ENCODE results near the gene ANKRD16.

Gene ANKRD16

GRCh38 chr10:5889624-5890451 lies at the start of gene ANKRD16, which contains the start of gene FBH1:
Gene ANKRD16 (minus strand): TSS chr10:5889893. CDS start chr10:5889354, 539 bp downstream.
Gene FBH1 (plus strand): TSS chr10:5890243. CDS start chr10:5890346, 103 bp downstream.
- H3K4me3 ChIP-seq (ENCODE audit: low read depth, low read length): peak within 1 kb of the TSS; percentile 87
- no peak for TF ChIP-seq CTCF (IDR thresholded peaks at IDR 0.05; ENCODE audit: low read depth, low read length)

- no peak for TF ChIP-seq CTCF (IDR thresholded peaks at IDR 0.05; ENCODE audit: low read depth, low read length)
- H3K4me3 ChIP-seq (ENCODE audit: low read depth, low read length): no peak overlapping the region
Observed at GRCh38 chr10:5938291-5938690, 48.6 kb upstream of the ANKRD16 start.

GRCh38 chr10:5937016-5937415 lies 47.3 kb upstream of the ANKRD16 start:
- no peak for TF ChIP-seq CTCF (IDR thresholded peaks at IDR 0.05; ENCODE audit: low read depth, low read length)

GRCh38 chr10:5935628-5936027 lies 45.9 kb upstream of the ANKRD16 start:
- TF ChIP-seq CTCF (IDR thresholded peaks at IDR 0.05; ENCODE audit: low read depth, low read length): no peak
- H3K4me3 ChIP-seq (ENCODE audit: low read depth, low read length): no peak overlapping the region

More at GRCh38 chr10:5937016-5937415, 47.3 kb upstream of the ANKRD16 start:
- no peak overlapping the region for H3K4me3 ChIP-seq (ENCODE audit: low read depth, low read length)

GRCh38 chr10:5933909-5934546 lies 44.3 kb upstream of the ANKRD16 start:
- no peak for TF ChIP-seq CTCF (IDR thresholded peaks at IDR 0.05; ENCODE audit: low read depth, low read length)

GRCh38 chr10:5932345-5932744 lies 42.7 kb upstream of the ANKRD16 start:
- H3K4me3 ChIP-seq (ENCODE audit: low read depth, low read length): no peak overlapping the region
- TF ChIP-seq CTCF (IDR thresholded peaks at IDR 0.05; ENCODE audit: low read depth, low read length): no peak

More at GRCh38 chr10:5933909-5934546, 44.3 kb upstream of the ANKRD16 start:
- no peak overlapping the region for H3K4me3 ChIP-seq (ENCODE audit: low read depth, low read length)

- H3K4me3 ChIP-seq (ENCODE audit: low read depth, low read length): no peak overlapping the region
- TF ChIP-seq CTCF (IDR thresholded peaks at IDR 0.05; ENCODE audit: low read depth, low read length): no peak
Observed at GRCh38 chr10:5930272-5930671, 40.6 kb upstream of the ANKRD16 start.

Measured in WI38 (cell line).